HL-60 (cell line): ENCODE measurements around the gene IVL.

Experiments
- DNase-seq, 2 experiments: peaks; one replicate each; pipeline ENCODE4 v3.0.0-alpha.2; 2010 to 2020; ENCODE audit warnings: low read depth in 1 of 2, low spot score in 1 of 2
- H3K27ac ChIP-seq: fragments of 250-450 bp; sonication (Bioruptor Pico); replicated peaks from 2 replicates; pipeline ENCODE4 v1.5.1; 2020; ENCODE audit warnings: mild to moderate bottlenecking, moderate library complexity
- H3K27me3 ChIP-seq: fragments of 250-450 bp; sonication (Bioruptor Pico); 2 replicates; pipeline ENCODE4 v1.5.1; 2021; ENCODE audit warnings: mild to moderate bottlenecking, moderate library complexity; ENCODE audit not compliant: insufficient read depth, poor library complexity, severe bottlenecking
- H3K4me3 ChIP-seq: replicated peaks from 2 replicates; pipeline ENCODE4 v1.5.1; 2011; ENCODE audit warnings: mild to moderate bottlenecking, control low read depth, low read length; ENCODE audit not compliant: insufficient read depth
- GABPA ChIP-seq: IDR thresholded peaks from 2 replicates; pipeline ENCODE4 v1.6.1; 2012; ENCODE audit warnings: low read depth
- POLR2AphosphoS5 ChIP-seq: IDR thresholded peaks from 2 replicates; pipeline ENCODE4 v1.6.1; 2012; ENCODE audit warnings: low read depth
- REST ChIP-seq: IDR thresholded peaks from 2 replicates; pipeline ENCODE4 v1.6.1; 2012; ENCODE audit warnings: low read depth; ENCODE audit not compliant: insufficient replicate concordance
- SPI1 ChIP-seq: IDR thresholded peaks from 2 replicates; pipeline ENCODE4 v1.6.1; 2012; ENCODE audit warnings: low read depth, mild to moderate bottlenecking, borderline replicate concordance
- TF ChIP-seq, protein P1 (sequence below): IDR thresholded peaks from one replicate; pipeline ENCODE4 v1.5.1; 2011; ENCODE audit warnings: low read length, control low read depth, inconsistent platforms; ENCODE audit not compliant: insufficient read depth

The IVL gene

GRCh38 chr1:152906023-152906565 lies 2.3 kb upstream of the IVL start:
- Histone ChIP-seq H3K27ac (no peak overlapping the region), H3K27me3 (no peaks in the 10 kb centered on the region), H3K4me3 (no peak overlapping the region)
- TF ChIP-seq GABPA (no peak), POLR2AphosphoS5 (no peak), REST (no peak), SPI1 (no peak)
- TF ChIP-seq, protein P1, sequence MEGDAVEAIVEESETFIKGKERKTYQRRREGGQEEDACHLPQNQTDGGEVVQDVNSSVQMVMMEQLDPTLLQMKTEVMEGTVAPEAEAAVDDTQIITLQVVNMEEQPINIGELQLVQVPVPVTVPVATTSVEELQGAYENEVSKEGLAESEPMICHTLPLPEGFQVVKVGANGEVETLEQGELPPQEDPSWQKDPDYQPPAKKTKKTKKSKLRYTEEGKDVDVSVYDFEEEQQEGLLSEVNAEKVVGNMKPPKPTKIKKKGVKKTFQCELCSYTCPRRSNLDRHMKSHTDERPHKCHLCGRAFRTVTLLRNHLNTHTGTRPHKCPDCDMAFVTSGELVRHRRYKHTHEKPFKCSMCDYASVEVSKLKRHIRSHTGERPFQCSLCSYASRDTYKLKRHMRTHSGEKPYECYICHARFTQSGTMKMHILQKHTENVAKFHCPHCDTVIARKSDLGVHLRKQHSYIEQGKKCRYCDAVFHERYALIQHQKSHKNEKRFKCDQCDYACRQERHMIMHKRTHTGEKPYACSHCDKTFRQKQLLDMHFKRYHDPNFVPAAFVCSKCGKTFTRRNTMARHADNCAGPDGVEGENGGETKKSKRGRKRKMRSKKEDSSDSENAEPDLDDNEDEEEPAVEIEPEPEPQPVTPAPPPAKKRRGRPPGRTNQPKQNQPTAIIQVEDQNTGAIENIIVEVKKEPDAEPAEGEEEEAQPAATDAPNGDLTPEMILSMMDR = no peak
- DNase-seq = no peak

DNA sequence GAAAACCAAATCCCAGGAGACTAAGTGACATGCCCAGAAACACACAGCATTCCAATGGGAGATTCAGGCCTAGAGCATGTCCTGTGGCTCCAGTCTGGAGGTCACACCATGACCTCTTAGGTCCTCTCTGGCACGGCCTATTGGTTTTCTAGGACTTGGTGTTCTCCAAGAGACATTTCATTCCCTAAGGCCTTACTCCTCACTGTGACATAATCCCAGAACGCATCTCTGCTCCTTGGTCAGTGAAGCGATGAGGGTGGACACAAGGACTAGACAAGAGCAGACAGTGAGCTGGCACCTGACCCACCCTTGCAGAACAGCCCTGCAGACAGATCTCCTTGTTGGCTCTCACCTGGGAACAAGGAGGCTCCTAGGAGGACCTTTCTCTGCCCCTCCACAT lies 860 bp downstream of the IVL start:
- Histone ChIP-seq H3K27ac (no peak overlapping the region), H3K27me3 (peaks cover 7% of the 10 kb centered on the region), H3K4me3 (no peak overlapping the region)
- no peak for DNase-seq
- TF ChIP-seq GABPA (no peak), REST (no peak), POLR2AphosphoS5 (no peak), SPI1 (no peak)
- TF ChIP-seq, protein P1 = no peak

DNA sequence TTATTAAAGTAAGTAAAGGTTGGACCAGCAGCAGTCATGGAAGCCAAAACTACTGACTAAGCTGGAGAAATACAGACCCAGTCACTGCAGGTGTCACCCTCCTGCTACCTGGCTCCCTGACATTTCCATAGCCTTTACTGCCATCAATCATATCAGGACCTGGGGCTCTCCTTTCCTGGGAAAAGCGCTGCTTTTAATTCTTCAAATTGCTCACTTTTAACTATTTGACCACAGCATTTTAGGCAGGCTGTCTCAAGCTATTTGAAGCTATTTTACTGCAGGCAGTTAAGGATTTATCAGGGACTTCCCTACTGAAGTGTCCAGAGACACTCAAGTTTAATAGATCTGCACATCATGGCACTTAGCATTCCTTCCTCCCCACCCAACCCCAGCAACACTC lies 4.1 kb downstream of the IVL start:
- H3K27ac ChIP-seq = no peak overlapping the region
- H3K4me3 ChIP-seq = no peak overlapping the region
- peaks cover 17% of the 10 kb centered on the region for H3K27me3 ChIP-seq
- TF ChIP-seq GABPA (no peak), SPI1 (no peak), REST (no peak), POLR2AphosphoS5 (no peak)
- TF ChIP-seq, protein P1 = no peak
- DNase-seq = no peak
